Measurements from ENCODE around the gene TIAM1. TPM values are rescaled to one million over a fixed set of nuclear protein-coding genes. Genes with fewer than 3 reads are reported as not detected.

The TIAM1 gene
- total and polyA plus RNA-seq, 12 donors = 6.5 to 33.3 (median 15.9) TPM

GRCh38 chr21:31266241-31266640, 77.8 kb downstream of the TIAM1 start:
- no peak for DNase-seq
- intact Hi-C loops (cut with DNase I) = no loop called here

GRCh38 chr21:31265366-31266013, 78.6 kb downstream of the TIAM1 start:
- Histone ChIP-seq H3K27me3 (no peaks in the 10 kb centered on the region), H3K4me3 (no peak overlapping the region), H3K4me1 (replicated peaks in 1 of 2) (peaks cover 0 to 5% of the 10 kb centered on the region in 2 donors), H3K27ac (no peak overlapping the region), H3K9me3 (replicated peaks in 1 of 3) (no peaks in the 10 kb centered on the region), H3K36me3 (replicated peaks in 1 of 2) (no peaks in the 10 kb centered on the region)
- WGBS, 4 donors = 52 to 59% (median 58%) methylated on average over 7 to 11 of the region's 11 CpGs
- TF ChIP-seq CTCF (IDR thresholded peaks at IDR 0.05) = no peak
- no peak for TF ChIP-seq POLR2A (IDR thresholded peaks at IDR 0.05)
- intact Hi-C loops (cut with DNase I) = no loop called here
- no peak for DNase-seq

More at GRCh38 chr21:31266241-31266640, 77.8 kb downstream of the TIAM1 start:
- Histone ChIP-seq H3K4me1 (replicated peaks in 1 of 2) (peaks cover 0 to 5% of the 10 kb centered on the region in 2 donors), H3K27ac (no peak overlapping the region), H3K36me3 (replicated peaks in 1 of 2) (no peaks in the 10 kb centered on the region), H3K4me3 (no peak overlapping the region), H3K9me3 (replicated peaks in 1 of 3) (no peaks in the 10 kb centered on the region), H3K27me3 (no peaks in the 10 kb centered on the region)
- no peak for TF ChIP-seq POLR2A (IDR thresholded peaks at IDR 0.05)
- TF ChIP-seq CTCF (IDR thresholded peaks at IDR 0.05) = no peak
- 86 to 93% (median 91%) methylated on average over 15 to 18 of the region's 18 CpGs for WGBS, 4 donors

- Histone ChIP-seq H3K4me1 (replicated peaks in 1 of 2) (peaks cover 0 to 5% of the 10 kb centered on the region in 2 donors), H3K27ac (no peak overlapping the region), H3K27me3 (no peaks in the 10 kb centered on the region), H3K4me3 (no peak overlapping the region), H3K9me3 (replicated peaks in 1 of 3) (no peaks in the 10 kb centered on the region), H3K36me3 (replicated peaks in 1 of 2) (no peaks in the 10 kb centered on the region)
- WGBS, 4 donors = 72 to 94% (median 83%) methylated on average over 6 of the region's 6 CpGs
- DNase-seq = no peak
- TF ChIP-seq CTCF (IDR thresholded peaks at IDR 0.05) (no peak), POLR2A (IDR thresholded peaks at IDR 0.05) (no peak)
- intact Hi-C loops (cut with DNase I) = no loop called here
Observed at GRCh38 chr21:31264574-31264973, 79.5 kb downstream of the TIAM1 start.

GRCh38 chr21:31262728-31263127, 81.3 kb downstream of the TIAM1 start:
- intact Hi-C loops (cut with DNase I) = no loop called here
- Histone ChIP-seq H3K36me3 (replicated peaks in 1 of 2) (no peaks in the 10 kb centered on the region), H3K27me3 (no peaks in the 10 kb centered on the region), H3K9me3 (replicated peaks in 1 of 3) (no peaks in the 10 kb centered on the region), H3K27ac (no peak overlapping the region), H3K4me1 (replicated peaks in 1 of 2) (no peaks in the 10 kb centered on the region), H3K4me3 (no peak overlapping the region)
- 82 to 92% (median 87%) methylated on average over 4 of the region's 4 CpGs for WGBS, 4 donors
- no peak for DNase-seq
- TF ChIP-seq CTCF (IDR thresholded peaks at IDR 0.05) (no peak), POLR2A (IDR thresholded peaks at IDR 0.05) (no peak)

Measured in adrenal gland (tissue), 12 donors.